ENCODE data around the gene NUDT2.
"Not testable (repeated sequence)": the region's sequence is repeated elsewhere in the genome, so short reads cannot be mapped to it uniquely, and the experiment has no call there.

The NUDT2 gene

DNA sequence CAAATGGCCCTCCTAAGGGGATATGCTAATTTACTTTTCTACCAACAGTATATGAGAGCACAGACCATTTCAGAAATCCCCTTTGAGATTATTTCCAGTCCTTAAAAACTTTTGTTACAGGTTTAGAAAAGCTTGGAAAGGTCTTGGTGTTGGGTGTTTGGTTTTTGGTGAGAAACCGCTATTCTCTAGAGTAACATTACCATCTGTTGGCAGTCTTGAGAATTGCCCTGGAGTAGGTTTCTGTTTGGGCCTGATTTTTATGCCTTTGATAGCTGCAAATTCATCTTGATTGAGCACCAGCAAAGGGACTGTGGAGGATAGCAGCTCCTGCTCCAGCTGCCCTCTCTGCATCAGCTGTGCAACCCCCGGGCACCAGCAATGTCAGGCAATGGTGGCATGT lies 8.0 kb downstream of the NUDT2 start:
- DNase-seq: no peak

DNA sequence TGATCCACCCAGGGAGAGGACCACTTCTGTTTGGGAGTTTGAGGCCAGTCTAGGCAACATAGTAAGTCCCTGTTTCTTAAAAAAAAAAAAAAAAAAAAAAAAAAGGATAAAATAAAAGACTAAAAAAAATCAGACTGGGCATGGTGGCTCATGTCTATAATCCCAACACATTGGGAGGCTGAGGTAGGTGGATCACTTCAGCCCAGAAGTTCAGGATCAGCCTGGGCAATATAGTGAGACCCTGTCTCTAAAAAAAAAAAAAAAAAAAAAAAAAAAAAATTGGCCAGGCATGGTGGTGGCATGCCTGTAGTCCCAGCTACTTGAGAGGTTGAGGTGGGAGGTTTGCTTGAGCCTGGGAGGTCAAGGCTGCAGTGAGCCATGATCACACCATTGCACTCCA lies 8.7 kb downstream of the NUDT2 start:
- not testable (repeated sequence) for DNase-seq

DNA sequence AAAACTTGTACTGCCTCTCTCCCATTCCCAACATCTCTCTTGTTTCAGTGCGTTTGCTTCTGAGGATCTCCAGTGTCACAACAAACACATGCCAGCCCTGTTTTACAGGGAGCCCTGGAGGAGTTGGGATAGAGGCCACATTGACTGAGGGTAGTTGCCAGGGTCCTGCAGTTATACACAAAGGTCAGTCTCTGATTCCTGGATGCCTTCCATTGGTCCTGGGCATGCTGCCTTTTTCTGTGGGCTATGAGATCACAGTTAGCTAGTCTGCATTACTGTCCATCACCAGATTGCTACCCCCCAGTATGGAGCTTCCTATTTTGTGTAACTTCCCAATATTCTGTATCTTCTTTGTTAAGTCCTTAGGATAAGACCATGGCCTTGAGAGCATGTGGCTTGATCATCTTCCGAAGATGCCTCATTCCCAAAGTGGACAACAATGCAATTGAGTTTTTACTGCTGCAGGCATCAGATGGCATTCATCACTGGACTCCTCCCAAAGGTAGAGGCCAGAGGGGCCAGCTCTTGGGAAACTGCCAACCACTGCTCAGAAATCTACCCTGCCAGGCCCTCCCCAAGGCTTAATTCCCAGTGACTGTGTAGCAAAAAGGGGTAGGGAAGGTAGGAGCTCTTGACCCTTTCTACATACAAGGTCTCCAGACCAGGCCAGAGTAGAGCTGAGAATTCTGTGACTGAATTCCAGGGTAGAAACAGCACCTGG lies 9.5 kb downstream of the NUDT2 start:
- no peak for DNase-seq

DNA sequence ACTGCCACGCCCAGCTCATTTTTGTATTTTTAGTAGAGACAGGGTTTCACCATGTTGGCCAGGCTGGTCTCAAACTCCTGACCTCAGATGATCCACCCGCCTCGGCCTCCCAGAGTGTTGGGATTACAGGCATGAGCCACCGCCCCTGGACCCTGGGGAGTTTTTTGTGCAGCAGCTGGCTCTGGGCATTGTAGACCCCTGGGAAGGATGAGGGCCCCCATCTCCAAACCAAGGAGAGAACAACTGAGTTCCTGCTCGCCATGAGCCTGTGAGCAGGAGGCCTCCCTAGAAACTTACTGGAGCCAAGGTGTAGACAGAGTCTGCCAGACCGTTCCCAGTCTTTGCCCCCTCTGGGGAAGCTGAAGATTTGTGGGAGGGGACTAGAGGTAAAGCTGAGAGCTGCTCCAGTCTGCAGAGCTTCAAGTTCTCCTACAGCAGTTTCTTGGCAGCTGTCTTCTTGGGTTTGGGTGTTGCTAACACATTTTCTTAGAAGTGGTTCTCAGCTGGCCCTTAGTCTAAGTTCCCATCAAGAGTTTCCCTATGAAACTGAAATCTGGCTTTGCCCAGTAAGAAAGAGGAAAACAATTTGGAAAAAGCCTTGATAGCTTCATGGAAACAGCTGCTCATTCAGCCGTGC lies 12.4 kb downstream of the NUDT2 start:
- DNase-seq: no peak

DNA sequence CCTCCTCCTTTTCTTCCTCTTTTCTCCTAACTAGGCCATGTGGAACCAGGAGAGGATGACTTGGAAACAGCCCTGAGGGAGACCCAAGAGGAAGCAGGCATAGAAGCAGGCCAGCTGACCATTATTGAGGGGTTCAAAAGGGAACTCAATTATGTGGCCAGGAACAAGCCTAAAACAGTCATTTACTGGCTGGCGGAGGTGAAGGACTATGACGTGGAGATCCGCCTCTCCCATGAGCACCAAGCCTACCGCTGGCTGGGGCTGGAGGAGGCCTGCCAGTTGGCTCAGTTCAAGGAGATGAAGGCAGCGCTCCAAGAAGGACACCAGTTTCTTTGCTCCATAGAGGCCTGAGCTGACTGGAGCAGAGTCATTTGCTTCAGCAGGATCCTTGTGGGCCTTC lies 13.7 kb downstream of the NUDT2 start:
- no peak for DNase-seq

DNA sequence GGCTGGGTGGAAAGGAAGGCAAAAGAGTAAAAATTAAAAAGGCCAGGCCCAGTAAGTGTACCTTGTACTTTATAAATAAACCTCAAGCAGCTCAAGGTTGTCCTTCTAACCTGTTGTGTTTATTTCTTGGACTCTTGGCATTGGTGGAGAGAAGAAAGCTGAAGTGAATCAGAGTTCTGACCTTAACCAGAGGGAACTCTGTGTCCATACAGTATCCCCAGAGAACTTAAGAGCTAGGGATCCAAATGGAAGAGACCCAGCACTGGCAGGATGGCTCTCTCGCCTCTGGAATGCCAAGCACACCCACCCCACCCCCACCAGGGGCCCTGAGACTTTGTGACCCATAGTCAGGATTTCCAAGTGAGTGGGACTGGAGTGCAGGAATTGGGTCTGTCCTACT lies 14.2 kb downstream of the NUDT2 start:
- DNase-seq: no peak

DNA sequence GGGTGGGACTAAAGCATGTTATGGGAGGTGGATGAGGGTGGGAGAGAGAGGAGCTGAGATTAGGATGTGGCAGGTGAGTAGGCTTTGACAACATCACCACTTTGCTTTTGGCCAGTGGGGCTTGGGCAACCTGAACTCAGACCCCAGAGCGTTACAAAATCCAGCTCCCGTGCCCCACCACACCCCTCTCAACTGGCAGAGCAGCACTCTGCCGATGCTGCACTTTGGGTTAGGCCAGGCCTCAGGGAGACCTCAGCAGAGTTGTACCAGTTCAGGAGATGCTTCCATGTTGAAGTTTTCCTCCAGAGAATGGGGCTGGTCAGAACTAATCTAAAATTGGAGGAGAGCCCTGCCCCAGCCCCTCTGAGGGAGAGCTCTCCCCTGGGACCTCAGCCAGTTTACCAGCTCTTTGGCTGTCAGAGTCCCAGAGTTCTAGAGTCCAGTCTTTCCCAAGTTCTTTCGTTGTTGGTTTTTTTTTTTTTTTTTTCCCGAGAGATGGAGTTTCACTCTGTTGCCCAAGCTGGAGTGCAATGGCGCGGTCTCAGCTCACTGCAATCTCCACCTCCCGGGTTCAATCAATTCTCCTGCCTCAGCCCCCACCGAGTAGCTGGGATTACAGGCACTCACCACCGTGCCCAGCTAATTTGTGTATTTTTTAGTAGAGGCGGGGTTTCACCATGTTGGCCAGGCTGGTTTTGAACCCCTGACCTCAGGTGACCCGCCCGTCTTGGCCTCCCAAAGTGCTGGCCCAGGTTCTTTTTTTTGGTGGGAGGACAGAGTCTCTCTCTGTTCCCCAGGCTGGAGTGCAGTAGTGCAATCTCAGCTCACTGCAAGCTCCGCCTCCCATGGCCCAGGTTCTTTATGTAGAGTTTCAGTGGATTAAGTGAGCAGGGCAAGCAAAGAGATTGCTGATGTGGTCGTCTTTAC lies 17.8 kb downstream of the NUDT2 start:
- DNase-seq: no peak

DNA sequence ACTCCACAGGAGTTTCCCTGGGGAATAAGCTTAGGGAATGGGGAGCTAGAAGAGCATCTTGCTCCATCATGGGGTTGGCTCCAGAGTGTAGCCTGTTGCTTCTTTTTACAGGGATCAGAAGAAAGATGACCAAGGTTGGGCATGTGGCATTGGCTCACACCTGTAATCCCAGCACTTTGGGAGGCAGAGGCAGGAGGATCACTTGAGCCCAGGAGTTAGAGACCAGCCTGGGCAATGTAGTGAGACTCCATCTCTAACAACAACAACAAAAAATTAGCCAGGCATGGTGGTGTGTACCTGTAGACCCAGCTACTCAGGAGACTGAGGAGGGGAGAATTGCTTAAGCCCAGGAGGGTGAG lies 18.4 kb downstream of the NUDT2 start:
- no peak for DNase-seq

DNA sequence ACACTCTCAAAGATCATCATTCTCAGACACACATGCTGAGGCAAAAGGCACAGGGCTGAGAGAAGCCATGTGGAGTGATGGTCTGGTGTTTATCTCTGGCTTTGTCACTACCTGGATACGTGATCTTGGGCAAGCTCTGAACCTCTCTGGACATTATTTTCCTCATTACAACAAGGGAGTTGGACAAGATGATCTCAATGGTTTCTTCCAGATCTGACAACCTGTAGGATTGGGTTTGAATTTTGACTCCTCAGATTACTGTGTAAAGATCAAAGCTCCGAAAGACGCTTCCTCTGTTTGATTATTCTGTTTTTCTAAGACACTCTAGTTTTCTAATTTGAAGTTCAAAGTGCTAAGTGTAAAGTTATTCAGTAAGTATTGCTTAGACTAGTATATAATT lies 20.0 kb downstream of the NUDT2 start:
- DNase-seq: no peak

DNA sequence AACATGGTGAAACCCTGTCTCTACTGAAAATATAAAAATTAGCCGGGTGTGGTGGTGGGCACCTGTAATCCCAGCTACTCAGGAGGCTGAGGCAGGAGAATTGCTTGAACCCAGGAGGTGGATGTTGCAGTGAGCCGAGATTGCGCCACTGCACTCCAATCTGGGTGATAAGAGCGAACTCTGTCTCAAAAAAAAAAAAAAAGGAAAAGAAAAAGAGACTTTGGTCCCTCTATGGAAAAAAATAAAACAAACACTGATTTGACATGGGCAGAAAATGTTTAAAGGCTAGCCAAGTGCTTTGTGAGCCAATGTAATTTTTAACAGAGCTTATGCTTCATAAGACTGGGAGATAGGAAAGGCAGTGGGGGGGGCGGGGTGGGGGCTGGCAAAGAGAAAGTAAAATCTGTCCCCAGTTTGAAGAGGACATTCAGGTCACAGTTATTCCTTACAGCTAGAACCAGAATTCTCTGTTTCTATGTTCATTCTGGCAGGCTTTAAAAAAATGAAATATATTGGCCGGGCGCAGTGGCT lies 22.8 kb downstream of the NUDT2 start:
- DNase-seq: not testable (repeated sequence)

DNA sequence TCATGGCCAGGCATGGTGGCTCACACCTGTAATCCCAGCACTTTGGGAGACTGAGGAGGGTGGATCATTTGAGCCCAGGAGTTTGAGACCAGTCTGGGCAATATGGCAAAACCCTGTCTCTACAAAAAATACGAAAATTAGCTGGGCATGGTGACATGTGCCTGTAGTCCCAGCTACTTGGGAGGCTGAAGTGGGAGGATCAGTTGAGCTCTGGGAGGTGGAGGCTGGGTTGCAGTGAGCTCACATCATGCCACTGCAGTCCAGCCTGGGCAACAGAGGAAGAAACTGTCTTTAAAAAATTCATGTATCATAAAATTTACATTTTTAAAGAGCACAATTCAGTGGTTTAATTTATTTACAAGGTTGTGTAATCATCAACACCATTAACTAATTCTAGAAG lies 23.6 kb downstream of the NUDT2 start:
- DNase-seq: not testable (repeated sequence)

DNA sequence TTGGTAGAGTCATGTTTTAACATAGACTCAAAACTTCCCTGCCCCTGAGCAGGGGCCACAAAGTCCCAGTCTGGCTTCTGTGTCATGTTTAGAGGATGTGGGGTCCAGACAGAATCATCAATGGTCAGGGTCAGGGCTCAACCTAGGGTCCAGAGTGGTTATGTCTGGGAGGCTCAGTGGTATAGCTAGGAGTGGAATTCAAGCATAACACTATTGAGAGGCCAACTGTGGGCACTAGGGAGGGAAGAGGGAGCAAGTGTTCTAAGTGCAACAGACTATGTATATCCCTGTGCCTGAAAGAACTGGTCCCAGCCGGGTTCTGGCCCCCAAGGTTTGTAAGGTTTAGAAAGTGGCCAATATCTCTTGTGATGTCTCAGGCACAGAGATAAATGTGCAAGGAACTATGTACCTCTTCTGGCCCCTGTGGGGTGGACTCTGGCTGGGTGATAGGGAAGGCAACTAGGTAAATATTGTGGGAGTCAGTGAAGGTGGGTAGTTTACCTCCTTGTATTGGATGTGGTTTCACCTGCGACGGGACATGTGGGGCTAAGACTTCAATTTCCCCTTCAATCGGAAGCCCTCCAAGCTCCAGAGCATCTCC lies 33.3 kb downstream of the NUDT2 start:
- no peak for DNase-seq

DNA sequence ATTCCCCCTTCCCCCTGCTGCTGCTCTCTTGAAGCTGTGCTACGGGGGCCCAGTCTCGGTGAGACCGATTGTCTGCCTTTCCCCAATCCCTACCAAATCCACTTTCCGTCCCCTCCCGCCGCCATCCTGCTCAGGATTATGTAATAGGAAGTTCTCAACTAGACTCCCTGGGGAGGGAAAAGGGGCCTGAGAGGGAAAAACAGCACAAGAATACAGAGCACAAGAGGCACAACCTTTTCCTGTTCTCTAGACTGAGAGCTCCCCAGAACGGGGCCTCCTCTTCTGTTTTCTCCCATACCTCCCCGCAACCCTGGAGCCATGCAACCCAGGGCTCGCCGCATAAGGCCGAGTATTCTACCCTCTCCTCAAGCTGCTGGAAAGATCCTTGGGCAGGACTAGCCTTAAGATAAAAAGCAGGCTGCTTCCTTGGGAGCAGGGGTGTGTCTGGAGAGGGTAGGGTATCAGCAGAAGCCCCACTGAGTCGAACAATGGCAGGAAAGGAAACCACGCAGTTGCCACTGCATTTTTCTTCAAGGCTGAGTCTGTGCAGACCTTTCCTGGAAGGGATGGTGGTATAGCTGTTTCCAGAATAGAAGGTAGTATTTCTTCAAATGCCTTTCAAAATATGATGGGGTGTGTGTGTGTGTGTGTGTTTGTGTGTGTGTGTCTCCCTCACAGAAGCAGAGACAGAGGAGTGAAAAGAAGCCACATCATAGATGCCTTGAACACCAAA lies 34.4 kb downstream of the NUDT2 start:
- no peak for DNase-seq

DNA sequence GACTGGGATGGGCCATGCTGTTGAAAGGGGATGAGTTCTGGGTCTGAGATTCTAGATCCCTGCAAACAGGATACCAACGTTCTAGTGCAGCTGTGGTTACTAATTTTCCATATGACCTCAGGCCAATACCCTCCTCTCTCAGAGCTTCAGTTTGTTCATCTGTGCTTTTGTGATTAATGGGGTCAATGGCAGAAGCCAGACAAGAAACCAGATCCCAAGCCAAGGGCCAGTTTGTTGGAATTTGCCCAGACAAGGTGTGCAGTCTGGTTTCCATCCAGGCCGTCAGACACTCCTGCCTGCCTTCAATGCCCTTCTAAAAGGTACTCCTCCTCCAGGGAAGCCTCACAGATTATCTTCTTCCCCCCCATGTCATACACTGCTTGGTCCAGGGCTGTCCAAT lies 35.9 kb downstream of the NUDT2 start:
- no peak for DNase-seq

DNA sequence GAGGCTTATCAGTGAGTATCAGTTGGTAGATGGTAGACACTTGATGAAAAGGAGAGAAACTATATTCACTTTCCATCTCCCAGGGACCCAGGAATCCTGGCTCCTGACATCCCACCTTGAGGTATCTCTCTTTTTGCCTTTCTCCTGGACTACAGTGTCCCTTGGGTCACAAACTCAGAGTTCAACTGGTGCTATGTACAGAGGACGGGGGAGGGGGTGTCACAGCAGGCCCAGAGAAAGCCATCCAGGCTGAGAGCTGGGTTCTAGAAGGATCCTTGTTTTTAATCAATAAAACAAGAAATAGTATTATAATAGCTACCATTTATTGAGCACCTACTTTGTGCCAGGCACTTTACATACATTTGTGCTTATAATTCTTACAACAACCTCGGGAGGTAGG lies 37.0 kb downstream of the NUDT2 start:
- DNase-seq: no peak

DNA sequence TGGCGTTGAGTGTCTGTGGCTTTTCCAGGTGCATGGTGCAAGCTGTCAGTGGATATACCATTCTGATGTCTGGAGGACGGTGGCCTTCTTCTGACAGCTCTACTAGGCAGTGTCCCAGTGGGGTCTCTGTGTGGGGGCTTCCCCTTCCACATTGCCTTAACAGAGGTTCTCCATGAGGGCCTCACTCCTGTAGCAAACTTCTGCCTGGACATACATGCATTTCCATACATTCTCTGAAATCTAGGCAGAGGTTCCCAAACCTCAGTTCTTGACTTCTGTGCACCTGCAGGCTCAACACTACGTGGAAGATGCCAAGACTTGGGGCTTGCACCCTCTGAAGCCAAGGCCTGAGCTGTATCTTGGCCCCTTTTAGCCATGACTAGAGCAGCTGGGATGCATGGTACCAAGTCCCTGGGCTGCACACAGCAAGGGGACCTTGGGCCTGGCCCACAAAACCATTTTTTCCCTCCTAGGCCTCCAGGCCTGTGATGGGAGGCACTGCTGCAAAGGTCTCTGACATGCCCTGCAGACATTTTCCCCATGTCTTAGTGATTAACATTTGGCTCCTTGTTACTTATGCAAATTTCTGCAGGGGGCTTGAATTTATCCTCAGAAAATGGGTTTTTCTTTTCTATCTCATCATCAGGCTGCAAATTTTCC lies 38.5 kb downstream of the NUDT2 start:
- not testable (repeated sequence) for DNase-seq

DNA sequence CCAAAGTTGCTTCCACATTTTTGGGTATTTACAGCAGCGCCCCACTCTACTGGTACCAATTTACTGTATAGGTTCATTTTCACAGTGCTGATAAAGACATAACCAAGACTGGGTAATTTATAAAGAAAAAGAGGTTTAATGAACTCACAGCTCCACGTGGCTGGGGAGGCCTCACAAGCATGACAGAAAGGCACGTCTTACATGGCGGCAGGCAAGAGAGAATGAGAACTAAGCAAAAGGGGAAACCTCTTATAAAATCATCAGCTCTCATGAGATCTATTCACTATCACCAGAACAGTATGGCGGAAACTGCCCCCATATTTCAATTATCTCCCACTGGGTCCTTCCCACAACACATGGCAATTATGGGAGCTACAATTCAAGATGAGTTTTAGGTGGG lies 39.4 kb downstream of the NUDT2 start:
- DNase-seq: not testable (repeated sequence)

DNA sequence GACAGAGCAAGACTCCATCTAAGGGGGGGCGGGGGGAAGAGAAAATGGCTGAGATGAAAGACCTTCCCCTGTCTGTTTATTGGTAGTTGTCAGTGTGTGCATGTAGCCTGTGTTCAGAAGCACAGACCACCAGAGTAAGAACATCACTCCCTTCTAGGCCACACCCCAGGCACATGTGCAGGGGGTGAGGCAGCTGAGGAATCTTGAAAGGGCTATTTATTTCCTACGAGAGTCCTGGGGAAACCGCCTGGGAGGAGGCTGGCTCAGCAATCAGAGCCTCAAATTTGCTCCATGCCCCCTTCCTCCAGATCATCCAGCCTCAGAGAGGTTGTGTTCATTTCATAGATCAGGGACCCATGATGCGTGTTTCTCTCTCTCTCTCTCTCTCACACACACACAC lies 40.3 kb downstream of the NUDT2 start:
- DNase-seq: no peak

DNA sequence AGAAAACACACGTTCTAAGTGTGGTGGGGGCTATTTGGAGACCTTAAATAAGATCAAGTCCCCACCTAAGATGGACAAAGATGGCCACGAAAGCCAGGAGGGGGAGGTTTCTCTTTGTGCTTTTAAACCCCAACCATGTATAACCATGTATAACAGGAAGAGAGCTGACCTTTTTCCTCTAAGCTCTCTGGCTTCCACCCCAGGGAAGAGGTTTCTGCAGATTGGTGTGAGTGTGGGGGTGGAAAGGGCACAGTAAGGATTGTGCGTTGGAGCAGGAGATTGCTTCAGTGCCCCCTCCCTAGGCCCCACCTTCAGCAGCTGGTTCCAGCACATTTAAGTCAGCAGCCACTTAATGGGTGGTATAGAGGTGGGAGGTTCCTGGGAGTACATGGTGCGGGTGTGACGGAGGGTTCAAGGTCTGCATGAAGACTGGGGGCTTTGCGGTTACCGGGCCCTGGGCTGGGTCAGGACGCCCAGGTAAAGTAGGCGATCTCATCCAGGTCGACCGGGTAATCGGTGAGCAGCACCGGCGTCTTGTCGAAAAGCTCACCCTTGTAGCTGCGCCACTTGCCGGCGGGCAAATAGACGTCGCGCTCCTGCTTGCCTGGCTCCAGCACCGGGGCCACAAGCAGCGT lies 41.1 kb downstream of the NUDT2 start:
- DNase-seq: no peak

DNA sequence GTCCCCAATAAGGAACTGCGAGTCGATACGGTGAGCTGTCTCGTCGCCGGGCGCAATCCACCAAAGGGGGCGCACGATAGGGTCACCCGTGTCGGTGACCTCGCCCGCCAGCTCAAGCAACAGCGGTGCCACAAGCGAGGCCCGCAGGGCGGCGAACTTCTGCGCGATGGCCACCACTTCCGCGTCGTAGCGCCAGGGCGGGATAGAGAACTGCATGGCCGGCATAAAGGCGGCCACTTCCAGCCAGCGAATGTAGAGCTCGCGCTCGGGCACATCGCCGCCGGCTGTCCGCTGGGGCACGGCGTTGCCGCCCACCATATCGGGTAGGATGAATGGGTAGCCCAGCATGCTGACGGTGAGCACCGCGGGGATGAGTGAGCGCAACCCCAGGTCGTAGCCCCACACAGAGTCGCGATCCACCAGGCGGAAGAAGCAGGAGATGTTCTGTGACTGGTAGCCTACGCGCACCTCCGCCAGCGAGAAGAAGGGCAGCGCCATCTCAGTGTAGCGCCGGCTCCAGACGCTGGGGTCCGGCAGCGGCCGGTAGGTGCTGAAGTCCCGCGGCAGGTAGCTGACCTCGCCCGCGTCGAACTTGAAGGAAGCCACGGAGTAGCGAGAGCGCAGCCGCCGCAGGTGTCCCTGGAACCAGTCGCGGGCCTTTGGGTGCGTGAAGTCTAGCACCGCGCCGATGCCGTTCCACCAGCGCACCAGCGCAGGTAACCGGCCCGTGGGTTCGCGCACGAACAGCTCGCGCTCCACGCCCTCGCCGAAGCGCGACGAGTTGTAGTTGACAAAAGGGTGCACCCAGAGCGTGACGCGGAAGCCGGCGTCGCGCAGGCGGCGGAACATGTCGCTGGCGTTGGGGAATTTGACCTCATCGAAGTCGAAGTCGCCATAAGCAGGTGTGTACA lies 41.9 kb downstream of the NUDT2 start:
- DNase-seq: no peak

Measured in NCI-H226 (cell line).